ENCODE measurements around the gene UGT2B17.

DNA sequence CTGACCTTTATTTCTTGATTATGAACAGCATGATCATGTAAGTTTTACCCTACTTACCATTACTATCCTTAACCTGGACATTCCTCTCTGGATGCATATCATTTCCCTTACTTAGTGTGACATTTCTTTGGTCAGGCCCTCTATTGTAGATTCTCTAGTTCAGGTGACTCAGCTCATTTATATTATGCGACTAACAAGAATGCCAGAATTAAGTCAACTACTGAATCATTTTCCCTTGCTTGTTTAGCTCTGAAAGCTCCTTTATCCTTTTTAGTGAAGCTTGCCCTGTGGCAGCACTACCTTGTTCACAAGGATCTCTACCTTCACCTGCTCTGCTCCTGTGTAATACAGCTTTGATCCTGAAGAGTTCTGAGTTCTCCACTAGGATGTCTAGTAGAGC is 15.1 kb upstream of the UGT2B17 start:
- TF ChIP-seq, protein P1, sequence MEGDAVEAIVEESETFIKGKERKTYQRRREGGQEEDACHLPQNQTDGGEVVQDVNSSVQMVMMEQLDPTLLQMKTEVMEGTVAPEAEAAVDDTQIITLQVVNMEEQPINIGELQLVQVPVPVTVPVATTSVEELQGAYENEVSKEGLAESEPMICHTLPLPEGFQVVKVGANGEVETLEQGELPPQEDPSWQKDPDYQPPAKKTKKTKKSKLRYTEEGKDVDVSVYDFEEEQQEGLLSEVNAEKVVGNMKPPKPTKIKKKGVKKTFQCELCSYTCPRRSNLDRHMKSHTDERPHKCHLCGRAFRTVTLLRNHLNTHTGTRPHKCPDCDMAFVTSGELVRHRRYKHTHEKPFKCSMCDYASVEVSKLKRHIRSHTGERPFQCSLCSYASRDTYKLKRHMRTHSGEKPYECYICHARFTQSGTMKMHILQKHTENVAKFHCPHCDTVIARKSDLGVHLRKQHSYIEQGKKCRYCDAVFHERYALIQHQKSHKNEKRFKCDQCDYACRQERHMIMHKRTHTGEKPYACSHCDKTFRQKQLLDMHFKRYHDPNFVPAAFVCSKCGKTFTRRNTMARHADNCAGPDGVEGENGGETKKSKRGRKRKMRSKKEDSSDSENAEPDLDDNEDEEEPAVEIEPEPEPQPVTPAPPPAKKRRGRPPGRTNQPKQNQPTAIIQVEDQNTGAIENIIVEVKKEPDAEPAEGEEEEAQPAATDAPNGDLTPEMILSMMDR (IDR thresholded peaks at IDR 0.05; ENCODE audit: borderline replicate concordance, extremely low read depth, low read length, poor library complexity, severe bottlenecking) = no peak
- no peak for TF ChIP-seq EZH2 (IDR thresholded peaks at IDR 0.05; ENCODE audit: borderline replicate concordance, low read depth, low read length, severe bottlenecking)

Measured in DND-41 (cell line).